ENCODE data around the gene HOXD9.

DNA sequence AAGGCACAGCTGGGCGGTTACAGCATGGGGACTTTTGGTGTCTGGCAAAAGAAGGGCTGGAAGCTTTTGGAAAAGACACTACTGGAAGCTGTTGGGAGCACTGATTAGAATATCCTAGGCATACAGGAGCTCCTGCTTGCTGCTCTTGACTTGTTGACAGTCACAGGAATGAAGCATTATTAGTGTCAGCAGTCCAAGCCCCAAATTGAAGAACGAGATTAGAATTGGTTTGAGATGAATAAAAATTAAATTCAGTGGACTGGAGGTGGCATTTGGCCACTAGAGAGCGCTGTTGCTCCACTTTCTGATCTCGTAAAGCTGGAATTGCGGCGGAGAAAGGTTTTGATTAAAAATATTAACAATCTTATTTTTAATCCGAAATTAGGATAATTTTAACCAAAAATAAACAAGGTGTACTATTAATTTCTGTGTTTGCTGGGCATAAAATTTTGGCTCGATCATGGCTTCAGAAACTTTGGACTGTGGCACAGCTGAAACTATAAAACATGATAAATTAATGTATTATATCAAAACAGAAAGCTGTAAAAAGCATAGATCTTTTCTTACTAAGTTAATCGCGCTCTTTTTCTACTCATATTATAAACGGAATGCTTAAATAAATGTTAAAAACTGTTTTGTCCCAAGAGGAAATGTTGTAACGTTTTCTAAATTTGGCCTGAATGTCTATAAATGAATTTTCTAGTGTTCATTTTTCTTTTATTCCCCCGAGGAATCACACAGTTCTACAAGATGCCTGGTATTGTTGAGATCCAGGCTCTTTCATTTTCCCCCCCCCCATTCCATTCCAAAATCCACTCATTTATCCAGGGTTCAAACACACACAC, 4.6 kb downstream of the HOXD9 start:
- TF ChIP-seq POLR2AphosphoS5 (IDR thresholded peaks at IDR 0.05), result no peak
- TF ChIP-seq, protein P1, sequence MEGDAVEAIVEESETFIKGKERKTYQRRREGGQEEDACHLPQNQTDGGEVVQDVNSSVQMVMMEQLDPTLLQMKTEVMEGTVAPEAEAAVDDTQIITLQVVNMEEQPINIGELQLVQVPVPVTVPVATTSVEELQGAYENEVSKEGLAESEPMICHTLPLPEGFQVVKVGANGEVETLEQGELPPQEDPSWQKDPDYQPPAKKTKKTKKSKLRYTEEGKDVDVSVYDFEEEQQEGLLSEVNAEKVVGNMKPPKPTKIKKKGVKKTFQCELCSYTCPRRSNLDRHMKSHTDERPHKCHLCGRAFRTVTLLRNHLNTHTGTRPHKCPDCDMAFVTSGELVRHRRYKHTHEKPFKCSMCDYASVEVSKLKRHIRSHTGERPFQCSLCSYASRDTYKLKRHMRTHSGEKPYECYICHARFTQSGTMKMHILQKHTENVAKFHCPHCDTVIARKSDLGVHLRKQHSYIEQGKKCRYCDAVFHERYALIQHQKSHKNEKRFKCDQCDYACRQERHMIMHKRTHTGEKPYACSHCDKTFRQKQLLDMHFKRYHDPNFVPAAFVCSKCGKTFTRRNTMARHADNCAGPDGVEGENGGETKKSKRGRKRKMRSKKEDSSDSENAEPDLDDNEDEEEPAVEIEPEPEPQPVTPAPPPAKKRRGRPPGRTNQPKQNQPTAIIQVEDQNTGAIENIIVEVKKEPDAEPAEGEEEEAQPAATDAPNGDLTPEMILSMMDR (IDR thresholded peaks at IDR 0.05), result peak; percentile 86 to 97 (median 94)
- no peak for TF ChIP-seq POLR2A (IDR thresholded peaks at IDR 0.05)
- TF ChIP-seq EP300 (IDR thresholded peaks at IDR 0.05; ENCODE audit: low read depth), result no peak

Data from transverse colon (tissue), 4 donors.